Measurements from ENCODE around the gene GSK3B. TPM values are rescaled to one million over a fixed set of nuclear protein-coding genes. Genes with fewer than 3 reads are reported as not detected.

The GSK3B gene
- total RNA-seq, 1 experiment from 2014 or later, result 56.5 TPM

GRCh38 chr3:119977353-119977752, 116.9 kb downstream of the GSK3B start:
- no peak for DNase-seq
- H3K79me2 ChIP-seq (ENCODE audit: insufficient read depth, low read length), result peaks cover 7% of the 10 kb centered on the region; the same call in 1 of the 2 replicates
- no peak overlapping the region for H3K14ac ChIP-seq (ENCODE audit: insufficient read depth, low read length)
- no peak overlapping the region for H3K4me3 Mint-ChIP-seq
- no peaks in the 10 kb centered on the region for H3K9me3 ChIP-seq (ENCODE audit: control insufficient read depth, low read depth, low read length)
- no peak overlapping the region for H3K9ac ChIP-seq (ENCODE audit: extremely low read depth, insufficient read length, low read length)
- no peak overlapping the region for H2BK5ac ChIP-seq (ENCODE audit: insufficient read length, low read length)
- H3K27me3 Mint-ChIP-seq (ENCODE audit: low read depth), result no peaks in the 10 kb centered on the region
- no peak overlapping the region for H4K5ac ChIP-seq (ENCODE audit: insufficient read length, low read depth, low read length)
- no peak overlapping the region for H2AK5ac ChIP-seq (ENCODE audit: insufficient read length, low read length)
- H3K27ac Mint-ChIP-seq, result no peak overlapping the region
- no peak overlapping the region for H3K23ac ChIP-seq (ENCODE audit: insufficient read length, low read depth, low read length)
- peaks cover 7 to 20% (median 9%) of the 10 kb centered on the region in 3 experiments for H3K36me3 Mint-ChIP-seq (ENCODE audit: insufficient read depth in 1 of 3, low read depth in 3 of 3)
- H2BK20ac ChIP-seq (ENCODE audit: low read depth, low read length, poor library complexity, severe bottlenecking), result no peak overlapping the region
- H3K4me1 Mint-ChIP-seq, result no peaks in the 10 kb centered on the region; a peak in 1 of 4 replicates
- H3T11ph ChIP-seq (ENCODE audit: low read length), result no peak overlapping the region
- no peak overlapping the region for H3K18ac ChIP-seq (ENCODE audit: insufficient read length, low read depth, low read length)
- no peaks in the 10 kb centered on the region for H3K79me1 ChIP-seq (ENCODE audit: insufficient read depth, low read depth, low read length, poor library complexity, severe bottlenecking)
- H2AFZ ChIP-seq (ENCODE audit: low read length), result no peak overlapping the region
- WGBS (ENCODE audit: extremely low coverage, insufficient read length, low lambda C conversion rate), result no CpG with 5 or more reads among the region's 1 CpG
- H4K91ac ChIP-seq (ENCODE audit: insufficient read length, low read depth, low read length), result no peak overlapping the region
- no peaks in the 10 kb centered on the region for H3K23me2 ChIP-seq (ENCODE audit: insufficient read length, low read depth, low read length, poor library complexity, severe bottlenecking)
- no peak overlapping the region for H2BK120ac ChIP-seq (ENCODE audit: low read depth, low read length, poor library complexity, severe bottlenecking)
- no peak overlapping the region for H2BK12ac ChIP-seq (ENCODE audit: insufficient read length, low read depth, low read length)
- no peaks in the 10 kb centered on the region for H4K20me1 ChIP-seq (ENCODE audit: control insufficient read depth, insufficient read depth, insufficient read length)
- H3K4ac ChIP-seq (ENCODE audit: low read depth, low read length), result no peak overlapping the region
- no peak overlapping the region for H3K27ac ChIP-seq (ENCODE audit: insufficient read length, low read depth, low read length)
- no peak overlapping the region for H2BK15ac ChIP-seq (ENCODE audit: low read depth, low read length)
- H4K8ac ChIP-seq (replicated peaks; ENCODE audit: insufficient read length, low read depth, low read length), result no peak overlapping the region
- H3K4me2 ChIP-seq (ENCODE audit: insufficient read depth, insufficient read length, low read length), result no peak overlapping the region
- no peaks in the 10 kb centered on the region for H3K9me3 Mint-ChIP-seq
- no peaks in the 10 kb centered on the region for H3K27me3 ChIP-seq (ENCODE audit: insufficient read depth, low read length)
- no peaks in the 10 kb centered on the region; the same call in 1 of the 2 replicates for H3K4me1 ChIP-seq (ENCODE audit: insufficient read depth, low read length)
- no peak overlapping the region for H3K56ac ChIP-seq (ENCODE audit: insufficient read length, low read depth, low read length)
- TF ChIP-seq CTCF (conservative IDR thresholded peaks at IDR 0.05), result no peak
